Kidney capillary endothelial cell (primary cell): ENCODE data around the gene SLC25A47.
"Not testable (repeated sequence)": the region's sequence is repeated elsewhere in the genome, so short reads cannot be mapped to it uniquely, and the experiment has no call there.

Source experiments
- DNase-seq: peaks from one replicate; pipeline ENCODE4 v3.0.0-alpha.2; 2018; ENCODE audit warnings: low spot score

SLC25A47 gene

DNA sequence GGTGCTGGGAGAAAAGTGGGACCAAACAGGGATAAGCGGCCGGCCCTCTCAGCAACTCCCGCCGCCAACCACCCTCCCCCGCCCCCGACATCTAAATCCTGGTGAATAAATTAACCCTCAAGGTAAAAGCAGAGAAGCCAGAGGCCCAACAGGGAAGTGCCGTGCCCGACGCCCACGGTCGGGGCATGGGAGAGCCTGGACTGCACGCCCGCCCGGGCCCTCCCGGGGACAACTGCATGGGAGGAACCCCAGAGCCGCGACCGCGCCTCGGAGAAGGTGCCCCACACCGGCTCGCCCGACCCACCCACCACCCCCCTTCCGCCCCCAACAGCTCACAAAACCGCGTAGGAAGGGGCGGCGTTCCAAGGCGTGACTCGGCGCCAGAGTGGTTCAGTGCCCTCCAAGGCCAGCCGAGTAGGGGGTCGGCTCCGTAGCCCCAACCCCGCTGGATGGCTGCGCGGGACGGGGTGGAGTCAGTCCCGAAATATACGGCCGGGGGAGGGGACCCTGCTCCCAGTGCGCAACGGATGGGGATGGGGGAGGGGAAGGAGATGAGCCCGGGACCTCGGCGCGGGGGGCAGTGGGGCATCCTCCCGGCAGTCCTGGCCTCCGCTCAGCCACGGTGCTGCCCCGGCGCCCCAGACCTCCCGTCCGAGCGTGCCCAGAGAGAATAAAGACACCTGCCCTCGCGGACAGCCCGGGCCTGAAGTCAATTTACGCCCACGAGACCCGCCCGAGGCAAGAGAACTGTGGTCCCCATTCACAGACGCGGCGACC lies 17.6 kb upstream of the SLC25A47 start:
- DNase-seq = peak; percentile 21

DNA sequence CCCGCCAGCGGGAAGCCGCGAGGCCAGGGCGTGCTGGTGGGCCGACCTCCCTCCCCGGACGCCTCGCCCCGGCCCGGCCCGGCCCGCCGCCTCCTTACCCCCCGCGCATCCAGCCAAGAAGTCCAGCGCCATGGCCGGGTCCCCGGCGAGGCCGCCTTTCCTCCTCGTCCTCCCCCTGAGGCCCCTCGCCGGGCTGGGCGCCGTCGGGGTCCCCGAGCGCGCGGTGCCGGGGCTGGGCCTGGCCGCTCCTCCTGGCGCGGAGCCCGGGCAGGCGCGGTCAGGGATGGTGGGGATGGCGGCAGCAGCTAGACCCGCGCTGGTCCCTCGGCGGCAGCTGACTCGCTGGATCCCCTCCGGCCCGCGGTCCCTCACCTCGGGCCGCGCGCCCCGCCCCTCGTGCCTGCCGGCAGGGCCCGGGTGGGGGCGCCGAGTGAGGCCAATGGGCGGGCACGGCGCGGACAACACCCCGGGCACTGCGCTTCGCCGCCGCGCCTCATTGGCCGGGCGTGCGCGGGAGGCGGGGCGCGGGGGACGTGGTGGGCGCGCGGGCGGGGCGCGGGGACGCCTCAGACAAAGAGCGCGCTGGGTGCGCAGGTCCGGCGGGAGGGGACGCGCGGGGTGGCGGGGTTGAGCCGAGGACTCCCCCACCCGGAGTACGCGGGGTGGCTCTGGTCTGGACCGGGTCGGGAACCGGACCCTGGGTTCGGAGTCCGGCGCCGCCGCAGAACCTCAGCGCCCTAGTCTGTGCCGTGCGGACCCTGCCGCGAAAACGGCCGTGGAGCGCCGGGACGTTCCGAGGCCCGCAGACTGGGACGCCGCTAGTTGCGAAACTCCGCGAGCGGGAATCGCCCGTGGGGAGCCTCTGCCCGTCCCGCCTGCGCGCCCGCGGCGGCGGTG lies 16.8 kb upstream of the SLC25A47 start, which contains the start of gene SLC25A29:
Gene SLC25A29, minus strand, starts transcription at position 344 of the 897 bp plus-strand sequence. Its CDS starts 212 bp downstream, at position 132.
- peak; percentile 84 for DNase-seq

DNA sequence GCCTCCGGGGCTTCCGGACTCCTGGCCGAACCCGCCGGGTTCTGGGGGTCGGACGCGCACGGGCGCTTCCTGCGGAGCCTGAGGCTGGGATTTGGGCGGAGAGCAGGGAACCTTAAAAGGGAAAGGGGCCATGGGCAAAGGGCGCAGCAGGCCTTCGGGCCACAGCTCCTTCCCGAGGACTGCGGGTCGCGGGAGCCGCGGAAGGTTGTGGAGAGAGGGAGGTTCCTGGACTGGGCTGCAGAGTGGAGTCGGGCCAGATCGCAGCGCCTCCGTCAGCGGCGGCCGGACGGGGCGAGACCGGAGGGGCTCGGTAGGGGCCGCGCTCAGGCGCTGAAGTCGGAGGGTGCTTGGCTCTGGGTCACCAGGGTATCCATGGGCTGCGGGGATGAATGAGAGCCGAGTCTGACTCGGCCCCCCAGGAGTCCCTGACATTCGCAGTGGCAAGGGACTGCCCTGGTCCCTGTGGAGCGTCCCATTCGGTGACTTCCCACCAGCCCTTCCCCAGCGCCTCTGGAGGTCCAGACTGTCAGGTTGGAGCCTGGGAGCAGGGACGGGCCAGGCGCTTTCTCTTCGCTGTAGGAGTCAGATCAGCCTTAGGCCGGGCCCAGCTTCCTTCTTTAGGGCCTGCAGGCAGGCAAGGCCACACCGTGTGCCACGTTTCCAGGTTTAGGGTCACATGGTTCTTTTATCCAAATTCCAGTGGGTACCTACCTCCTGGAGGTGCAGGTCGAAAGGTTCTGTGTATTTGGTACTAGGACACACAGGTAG lies 16.0 kb upstream of the SLC25A47 start:
- peak; percentile 22 for DNase-seq

DNA sequence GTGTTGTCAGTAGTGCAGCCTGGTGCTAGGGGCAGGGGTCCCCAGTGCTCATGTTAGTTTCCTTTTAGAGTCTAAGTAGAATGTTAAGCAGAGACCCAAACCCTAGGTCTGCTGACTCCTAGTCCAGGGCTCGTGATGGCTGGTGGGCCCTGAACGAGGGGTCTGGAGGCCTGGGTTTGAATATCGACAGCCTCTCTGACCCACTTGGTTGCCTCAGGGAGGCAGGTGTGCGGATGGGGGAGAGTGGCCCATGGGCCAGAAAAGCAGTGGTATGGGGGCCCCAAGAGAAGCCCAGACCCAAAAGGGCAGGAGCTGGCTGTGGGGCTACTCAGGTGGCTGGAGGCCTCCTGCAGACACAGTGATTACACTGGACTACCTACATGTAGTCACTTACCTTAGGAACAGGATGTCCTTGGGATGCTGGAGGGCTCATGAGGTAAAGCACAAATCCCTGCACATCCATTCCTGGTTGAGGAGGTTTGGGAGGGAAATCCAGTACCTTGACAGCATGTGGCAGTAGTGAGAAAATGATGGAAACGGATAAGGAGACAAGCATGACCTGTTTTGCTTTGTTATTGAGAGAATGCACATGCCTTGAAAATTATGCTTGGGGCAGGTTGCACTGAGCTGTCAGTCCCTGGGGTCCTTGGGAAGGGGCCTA lies 15.2 kb upstream of the SLC25A47 start:
- no peak for DNase-seq

DNA sequence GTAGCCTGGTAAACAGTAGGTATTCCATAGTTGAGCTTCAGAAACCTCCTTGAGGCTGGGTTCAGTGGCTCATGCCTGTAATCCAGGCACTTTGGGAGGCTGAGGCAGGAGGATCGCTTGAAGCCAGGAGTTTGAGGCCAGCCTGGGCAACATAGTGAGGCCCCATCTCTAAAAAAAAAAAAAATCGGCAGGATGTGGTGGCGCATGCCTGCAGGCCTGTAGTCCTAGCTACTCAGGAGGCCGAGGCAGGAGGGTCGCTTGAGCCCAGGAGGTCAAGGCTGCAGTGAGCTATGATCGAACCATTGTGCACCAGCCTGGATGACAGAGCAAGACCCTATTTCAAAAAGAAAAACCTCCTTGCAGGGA lies 14.7 kb upstream of the SLC25A47 start:
- not testable (repeated sequence) for DNase-seq

DNA sequence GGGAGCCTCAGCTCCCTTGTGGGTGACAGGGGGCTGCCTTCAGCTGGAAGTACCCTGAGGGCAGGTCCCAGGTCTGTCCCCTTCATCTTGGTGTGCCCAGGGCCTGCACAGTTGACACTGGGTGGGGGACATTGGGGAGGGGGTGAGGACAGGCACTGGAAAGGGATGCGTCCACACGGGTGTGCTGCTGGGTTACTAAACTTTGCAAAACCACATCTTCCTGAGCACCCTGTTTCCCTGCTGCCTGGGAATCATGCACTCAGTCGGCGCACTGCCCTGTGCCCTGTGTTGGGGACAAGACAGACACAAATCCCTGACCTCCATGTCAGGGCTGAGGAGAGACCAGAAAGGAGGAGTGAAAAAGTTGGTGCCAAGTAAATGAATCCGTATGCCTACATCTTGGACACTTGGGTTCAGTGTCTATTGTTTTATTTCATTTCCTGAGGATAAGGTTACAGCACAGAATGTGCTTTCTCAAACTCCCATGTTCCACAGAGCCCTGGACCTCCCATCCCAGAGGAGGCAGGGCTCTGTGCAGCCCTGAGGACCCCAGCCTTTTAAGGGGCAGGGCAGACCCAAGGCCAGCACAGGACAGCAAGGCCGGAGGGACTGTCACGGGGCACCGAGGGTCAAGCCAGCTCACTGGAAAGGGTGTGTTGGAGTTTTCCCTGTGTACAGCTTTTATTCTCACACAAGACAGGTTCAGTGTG lies 14.0 kb upstream of the SLC25A47 start:
- no peak for DNase-seq

DNA sequence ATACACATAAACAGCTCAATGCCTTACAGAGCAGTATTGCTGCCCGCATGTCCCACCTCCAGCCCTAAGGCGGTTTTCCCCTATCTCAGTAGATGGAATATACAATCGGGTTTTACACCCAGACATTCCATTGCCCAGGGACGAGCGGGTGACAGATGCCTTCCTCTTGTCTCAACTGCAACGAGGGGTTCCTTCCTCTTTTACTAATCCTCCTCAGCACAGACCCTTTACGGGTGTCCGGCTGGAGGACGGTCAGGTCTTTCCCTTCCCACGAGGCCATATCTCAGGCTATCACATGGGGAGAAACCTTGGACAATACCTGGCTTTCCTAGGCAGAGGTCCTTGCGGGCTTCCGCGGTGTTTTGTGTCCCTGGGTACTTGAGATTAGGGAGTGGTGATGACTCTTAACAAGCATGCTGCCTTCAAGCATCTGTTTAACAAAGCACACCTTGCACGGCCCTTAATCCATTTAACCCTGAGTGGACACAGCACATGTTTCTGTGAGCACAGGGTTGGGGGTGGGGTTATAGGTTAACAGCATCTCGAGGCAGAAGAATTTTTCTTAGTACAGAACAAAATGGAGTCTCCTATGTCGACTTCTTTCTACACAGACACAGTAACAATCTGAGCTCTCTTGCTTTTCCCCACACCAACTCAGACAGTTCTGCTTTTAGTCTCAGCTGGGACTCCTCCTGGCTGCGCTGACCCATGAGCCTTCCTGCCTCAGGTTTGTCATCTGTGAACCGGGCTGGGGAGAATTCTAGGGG lies 10.8 kb upstream of the SLC25A47 start:
- DNase-seq = not testable (repeated sequence)

DNA sequence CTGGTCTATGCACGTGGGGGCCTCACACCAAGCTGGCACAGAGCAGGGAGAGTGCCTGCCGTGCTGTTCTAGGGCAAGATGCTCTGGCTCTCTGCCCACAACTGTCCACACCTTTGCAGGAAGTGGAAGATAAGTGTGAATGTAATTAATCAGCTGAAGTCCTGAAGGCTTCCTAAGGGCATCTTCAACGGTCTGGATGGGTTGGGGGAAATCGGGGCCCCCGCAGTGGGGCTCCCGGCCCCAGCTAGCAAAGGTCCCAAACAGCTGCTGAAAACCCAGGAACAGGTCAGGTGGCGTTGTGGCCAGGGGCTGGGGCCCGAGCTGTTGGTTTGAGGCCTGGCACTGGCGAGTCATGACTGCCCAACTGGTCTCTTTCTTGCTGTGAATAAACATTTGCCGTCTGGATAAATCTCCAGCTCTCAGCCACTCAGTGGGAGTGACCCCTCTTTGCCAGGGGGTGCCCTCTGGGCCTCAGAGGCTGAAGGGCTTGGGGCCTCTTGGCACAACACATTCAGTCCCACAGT lies 10.2 kb upstream of the SLC25A47 start:
- DNase-seq = no peak

DNA sequence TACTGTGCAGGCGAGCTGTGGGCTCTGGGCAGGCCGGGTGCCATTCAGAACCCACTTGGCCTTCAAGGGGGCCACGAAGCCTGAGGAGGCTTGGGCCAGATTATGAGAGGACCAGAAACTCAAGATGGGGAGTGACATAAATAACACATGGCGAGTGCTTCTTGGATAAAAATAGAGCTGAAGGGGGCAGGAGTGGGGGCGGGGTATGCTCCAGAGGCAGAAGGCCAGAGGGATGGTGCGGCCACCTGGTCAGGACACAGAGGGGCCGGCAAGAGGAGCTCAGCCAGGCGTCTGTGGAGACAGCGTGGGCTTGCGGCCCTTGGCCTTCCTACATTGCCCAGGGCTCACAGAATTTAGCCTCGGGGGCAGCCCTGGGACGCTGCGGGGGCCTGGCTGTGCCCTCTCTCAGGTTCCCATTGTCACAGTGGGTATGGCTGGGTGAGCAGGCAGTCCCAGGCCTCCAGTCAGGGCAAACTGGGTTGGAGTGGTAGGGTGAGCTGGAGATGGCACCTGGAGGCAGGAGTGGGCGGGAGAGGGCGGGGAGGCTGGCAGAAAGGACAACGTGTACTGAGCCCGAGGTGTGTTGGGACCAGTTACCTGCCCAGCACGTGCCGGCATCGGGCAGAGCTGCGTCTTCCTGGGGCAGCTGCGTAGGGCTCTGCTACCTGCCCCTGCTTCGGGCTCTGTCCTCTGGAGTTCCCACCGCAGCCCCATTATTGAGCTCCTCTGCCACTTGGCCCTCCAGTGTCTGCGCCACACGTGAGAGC lies 9.5 kb upstream of the SLC25A47 start:
- no peak for DNase-seq

DNA sequence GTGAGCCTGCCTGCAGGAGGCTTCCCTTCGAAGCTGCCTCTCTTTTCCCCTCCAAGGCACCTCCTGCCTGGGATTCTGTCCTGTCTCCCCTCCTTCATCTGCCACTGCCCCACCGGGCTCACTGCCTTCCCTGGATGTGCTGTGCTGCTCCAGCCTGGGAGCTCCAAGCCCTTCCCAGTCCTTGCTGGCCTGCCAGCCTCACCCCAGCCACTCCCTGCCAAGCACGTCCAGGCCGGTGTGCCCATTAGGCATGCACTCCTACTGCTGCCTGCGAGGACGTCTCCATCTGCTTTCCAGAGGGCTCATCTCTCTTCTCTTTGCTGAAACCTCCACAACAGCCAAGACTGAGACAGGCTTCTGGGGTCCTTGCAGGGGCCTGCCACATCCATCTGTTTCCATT lies 8.4 kb upstream of the SLC25A47 start:
- no peak for DNase-seq

DNA sequence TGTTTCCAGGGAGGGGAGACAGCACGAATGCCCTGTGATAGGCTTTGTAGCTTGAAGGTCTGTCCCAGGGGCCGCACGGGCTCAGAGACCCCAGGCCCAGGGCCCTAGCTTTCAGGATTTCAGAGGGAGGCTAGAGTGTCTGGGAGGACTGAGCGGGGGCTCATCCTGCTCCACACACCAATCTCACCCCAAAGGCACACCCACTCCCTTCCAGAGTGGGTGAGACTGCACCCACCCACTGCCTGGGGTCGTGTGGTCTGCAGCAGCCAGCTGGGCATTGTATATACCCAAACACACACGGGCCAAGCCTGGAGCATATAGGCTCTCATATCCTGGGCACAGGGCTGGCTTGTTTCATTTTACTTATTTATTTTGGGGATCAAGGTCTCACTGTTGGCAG lies 5.8 kb upstream of the SLC25A47 start:
- DNase-seq = no peak

DNA sequence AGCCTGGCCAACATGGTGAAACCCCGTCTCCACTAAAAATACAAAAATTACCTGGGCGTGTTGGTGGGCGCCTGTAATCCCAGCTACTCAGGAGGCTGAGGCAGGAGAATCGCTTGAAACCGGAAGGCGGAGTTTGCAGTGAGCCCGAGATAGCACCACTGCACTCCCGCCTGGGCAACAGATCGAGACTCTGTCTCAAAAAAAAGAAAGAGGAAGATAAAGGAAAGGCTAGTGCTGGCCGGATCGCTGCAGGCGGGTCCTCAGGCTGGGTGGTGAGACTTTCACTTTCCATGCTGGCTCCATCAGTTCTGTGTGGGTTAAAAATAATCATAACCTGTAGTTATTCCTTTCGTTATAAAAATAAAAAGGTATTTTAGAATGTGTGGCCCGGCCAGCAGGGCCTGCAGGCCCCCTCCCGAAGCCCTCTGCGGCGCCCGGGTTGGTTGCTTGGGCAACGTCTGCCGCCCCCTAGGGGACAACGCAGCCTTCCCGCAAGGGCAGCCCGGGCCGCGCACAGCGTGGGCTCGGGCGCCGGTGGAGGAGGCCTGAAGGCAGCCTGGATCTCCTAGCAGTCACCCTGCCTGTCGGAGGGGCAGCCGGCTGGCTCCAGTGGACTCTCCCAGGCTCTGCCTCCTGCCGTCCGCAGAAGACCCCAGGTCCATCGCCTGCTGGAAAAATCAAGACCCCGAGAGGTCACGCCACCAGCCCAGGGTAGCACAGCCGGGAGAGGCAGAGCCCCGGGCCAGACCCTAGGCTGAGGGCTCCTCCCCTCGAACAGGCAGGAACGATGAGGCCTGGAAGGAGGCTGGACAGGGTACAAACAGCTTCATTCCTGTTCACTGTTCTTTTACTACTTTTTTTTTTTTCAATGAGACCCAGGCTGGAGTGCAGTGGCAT lies 5.0 kb upstream of the SLC25A47 start:
- DNase-seq = peak; percentile 43

DNA sequence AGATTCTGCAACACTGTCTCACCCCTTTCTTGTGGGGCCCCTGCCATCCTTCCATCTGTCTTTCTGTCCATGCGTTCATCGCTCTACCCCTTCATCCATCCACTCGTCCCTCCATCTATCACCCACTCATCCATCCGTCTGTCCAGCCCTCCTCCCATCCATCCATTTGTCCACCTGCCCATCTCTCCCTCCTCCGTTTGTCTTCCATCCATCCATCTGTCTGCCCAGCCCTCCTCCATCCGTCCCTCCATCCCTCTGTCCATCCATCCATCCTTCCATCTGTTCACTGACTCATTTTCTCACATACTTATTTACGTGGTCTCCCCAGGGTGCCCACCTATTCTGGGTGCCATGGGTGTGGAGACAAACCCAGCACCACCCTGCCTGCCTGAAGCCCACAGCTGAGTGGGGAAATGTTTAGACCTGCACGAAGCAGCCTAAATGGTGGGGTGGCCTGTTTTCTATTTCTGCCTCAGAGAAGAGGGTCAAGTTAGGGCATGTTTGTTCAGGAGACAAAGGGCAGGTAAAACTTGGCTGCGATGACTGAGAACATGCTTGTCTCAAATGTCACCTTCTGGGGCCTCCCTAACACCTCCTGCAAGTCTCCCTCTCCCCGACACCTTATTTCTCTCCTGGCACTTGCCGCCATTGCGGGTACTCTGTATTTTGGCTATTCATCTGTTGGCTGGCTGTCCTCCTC lies 2.8 kb upstream of the SLC25A47 start:
- no peak for DNase-seq

DNA sequence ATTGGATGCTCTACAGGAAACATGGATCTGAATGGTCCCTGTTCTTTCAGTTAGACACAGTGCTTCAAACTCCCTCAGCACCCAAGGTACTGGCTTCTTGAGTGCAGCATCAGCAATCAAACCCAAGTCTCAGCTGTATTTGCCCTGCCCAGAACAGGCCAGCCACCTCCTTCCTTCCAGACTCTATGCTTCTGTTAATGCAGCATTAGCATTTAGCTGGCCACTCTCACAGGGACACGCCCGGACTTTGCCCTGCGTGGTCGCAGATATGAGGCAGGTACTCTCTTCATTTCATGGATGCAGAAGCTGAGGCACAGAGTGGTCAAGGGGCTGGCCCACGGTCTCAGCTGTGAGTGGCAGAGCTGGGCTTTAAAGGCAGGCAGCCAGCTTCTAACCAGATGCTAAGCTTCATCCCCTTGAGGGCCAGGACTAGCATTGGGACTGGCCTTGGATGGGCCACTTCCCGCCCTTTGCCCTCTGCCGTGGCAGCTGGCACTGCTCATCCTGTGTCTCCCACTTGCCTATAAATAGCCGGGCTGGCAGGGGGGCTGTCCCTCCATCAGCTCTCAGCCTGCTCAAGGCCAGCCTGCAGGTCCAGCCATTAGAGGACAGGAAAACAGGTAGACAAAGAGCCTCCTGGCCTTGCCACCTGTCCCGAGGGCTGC lies 1.5 kb upstream of the SLC25A47 start:
- DNase-seq = no peak

DNA sequence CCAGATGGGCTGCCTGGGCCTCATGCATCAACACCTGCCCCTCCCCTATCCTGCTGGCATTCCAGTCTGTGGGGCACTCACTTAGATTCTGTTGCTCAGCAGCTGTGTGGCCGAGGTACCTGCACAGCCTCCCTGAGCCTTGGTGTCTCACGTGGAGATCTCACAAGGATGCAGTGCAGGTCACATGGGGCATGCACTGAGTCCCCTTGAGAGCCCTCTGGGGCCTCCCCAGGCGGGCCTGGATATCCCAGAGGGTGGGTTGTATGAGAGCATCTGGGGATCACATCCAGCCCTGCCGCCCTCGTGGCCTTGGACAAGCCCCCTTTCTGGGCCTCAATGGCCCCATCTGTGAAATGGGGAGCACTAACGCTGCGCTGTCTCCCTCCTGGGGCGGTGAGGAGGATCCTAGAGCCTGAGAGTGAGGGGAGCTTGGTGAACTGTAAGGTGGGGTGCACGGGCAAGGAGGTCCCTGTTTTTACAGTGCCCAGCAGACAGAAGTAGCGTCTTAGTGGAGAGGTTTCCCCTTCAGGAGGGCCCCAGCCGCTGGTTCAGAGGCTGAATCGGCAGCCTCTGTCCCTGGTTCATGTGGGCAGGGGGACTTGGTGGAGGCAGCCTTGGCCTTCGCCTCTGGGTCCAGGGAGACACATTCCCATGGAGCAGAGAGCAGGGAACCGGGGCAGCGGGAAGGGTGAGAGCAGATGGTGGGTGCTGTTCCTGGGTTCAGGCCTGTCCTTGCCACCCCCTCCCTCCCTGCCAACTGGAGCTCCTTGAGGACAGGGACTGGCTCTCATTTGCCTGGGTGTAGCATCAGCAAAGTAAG lies 791 bp upstream of the SLC25A47 start:
- DNase-seq = no peak

DNA sequence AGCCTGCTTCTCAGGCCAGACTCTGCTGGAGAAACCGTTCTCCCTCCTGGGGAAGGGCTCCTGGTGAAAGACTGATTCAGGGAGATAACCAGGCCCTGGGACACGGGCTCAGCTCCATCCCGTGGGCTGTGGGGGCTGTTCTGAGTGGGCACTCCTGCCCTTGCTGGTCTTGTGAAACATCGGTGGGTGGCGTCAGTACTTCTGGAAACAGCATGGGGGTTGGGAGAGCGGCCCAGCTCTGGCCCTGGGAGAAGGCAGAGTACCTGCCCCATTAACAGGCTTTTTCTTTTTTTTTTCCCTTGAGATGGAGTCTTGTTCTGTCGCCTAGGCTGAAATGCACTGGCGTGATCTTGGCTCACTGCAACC lies 786 bp downstream of the SLC25A47 start:
- no peak for DNase-seq
